Measurements from ENCODE around the gene SLC25A52.

DNA sequence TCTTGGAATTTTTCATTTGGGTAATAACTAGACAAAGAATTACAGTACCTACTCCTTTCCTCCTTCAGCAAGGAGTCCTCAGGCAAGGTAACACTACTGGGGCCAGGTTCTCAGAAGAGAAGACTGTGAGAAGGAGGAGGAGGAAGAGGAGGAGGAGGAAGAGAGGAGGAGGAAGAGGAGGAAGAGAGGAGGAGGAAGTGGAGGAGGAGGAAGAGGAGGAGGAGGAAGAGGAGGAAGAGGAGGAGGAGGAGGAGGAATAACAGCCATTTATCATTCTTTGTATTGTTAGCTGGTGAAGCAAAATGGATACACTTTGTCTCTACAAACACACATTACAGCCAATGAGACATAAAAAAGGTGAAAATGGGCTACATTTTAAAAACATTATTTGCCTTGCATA is 32.9 kb upstream of the SLC25A52 start:
- TF ChIP-seq, protein P1, sequence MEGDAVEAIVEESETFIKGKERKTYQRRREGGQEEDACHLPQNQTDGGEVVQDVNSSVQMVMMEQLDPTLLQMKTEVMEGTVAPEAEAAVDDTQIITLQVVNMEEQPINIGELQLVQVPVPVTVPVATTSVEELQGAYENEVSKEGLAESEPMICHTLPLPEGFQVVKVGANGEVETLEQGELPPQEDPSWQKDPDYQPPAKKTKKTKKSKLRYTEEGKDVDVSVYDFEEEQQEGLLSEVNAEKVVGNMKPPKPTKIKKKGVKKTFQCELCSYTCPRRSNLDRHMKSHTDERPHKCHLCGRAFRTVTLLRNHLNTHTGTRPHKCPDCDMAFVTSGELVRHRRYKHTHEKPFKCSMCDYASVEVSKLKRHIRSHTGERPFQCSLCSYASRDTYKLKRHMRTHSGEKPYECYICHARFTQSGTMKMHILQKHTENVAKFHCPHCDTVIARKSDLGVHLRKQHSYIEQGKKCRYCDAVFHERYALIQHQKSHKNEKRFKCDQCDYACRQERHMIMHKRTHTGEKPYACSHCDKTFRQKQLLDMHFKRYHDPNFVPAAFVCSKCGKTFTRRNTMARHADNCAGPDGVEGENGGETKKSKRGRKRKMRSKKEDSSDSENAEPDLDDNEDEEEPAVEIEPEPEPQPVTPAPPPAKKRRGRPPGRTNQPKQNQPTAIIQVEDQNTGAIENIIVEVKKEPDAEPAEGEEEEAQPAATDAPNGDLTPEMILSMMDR (IDR thresholded peaks at IDR 0.05) = no peak
- no peak for TF ChIP-seq POLR2A (IDR thresholded peaks at IDR 0.05)
